ENCODE data around the gene PDGFC.

- TF ChIP-seq EZH2 (conservative IDR thresholded peaks at IDR 0.05; ENCODE audit: low read depth, low read length) (no peak), SMAD3 (CRISPR knock-in tag; IDR thresholded peaks at IDR 0.05) (no peak), DMAP1 (CRISPR knock-in tag; IDR thresholded peaks at IDR 0.05) (no peak), NFAT5 (CRISPR knock-in tag; IDR thresholded peaks at IDR 0.05) (no peak), ZSCAN30 (CRISPR knock-in tag; IDR thresholded peaks at IDR 0.05) (no peak), IKZF4 (CRISPR knock-in tag; IDR thresholded peaks at IDR 0.05; ENCODE audit: borderline replicate concordance, low read depth, not compliant biosample characterization) (no peak)
- TF ChIP-seq, protein P1, sequence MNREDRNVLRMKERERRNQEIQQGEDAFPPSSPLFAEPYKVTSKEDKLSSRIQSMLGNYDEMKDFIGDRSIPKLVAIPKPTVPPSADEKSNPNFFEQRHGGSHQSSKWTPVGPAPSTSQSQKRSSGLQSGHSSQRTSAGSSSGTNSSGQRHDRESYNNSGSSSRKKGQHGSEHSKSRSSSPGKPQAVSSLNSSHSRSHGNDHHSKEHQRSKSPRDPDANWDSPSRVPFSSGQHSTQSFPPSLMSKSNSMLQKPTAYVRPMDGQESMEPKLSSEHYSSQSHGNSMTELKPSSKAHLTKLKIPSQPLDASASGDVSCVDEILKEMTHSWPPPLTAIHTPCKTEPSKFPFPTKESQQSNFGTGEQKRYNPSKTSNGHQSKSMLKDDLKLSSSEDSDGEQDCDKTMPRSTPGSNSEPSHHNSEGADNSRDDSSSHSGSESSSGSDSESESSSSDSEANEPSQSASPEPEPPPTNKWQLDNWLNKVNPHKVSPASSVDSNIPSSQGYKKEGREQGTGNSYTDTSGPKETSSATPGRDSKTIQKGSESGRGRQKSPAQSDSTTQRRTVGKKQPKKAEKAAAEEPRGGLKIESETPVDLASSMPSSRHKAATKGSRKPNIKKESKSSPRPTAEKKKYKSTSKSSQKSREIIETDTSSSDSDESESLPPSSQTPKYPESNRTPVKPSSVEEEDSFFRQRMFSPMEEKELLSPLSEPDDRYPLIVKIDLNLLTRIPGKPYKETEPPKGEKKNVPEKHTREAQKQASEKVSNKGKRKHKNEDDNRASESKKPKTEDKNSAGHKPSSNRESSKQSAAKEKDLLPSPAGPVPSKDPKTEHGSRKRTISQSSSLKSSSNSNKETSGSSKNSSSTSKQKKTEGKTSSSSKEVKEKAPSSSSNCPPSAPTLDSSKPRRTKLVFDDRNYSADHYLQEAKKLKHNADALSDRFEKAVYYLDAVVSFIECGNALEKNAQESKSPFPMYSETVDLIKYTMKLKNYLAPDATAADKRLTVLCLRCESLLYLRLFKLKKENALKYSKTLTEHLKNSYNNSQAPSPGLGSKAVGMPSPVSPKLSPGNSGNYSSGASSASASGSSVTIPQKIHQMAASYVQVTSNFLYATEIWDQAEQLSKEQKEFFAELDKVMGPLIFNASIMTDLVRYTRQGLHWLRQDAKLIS (CRISPR knock-in tag; IDR thresholded peaks at IDR 0.05) = no peak
These were observed 62.6 kb downstream of the PDGFC start for GRCh38 chr4:156909010-156909409.

Data from HepG2 (cell line).